ENCODE results near the gene MTA3.
"Not testable (repeated sequence)": the region's sequence is repeated elsewhere in the genome, so short reads cannot be mapped to it uniquely, and the experiment has no call there.

MTA3 gene

GRCh38 chr2:42613281-42614064, 45.0 kb downstream of the MTA3 start:
- no peak for DNase-seq

- no peak for DNase-seq
Observed at GRCh38 chr2:42614838-42615237, 46.4 kb downstream of the MTA3 start.

- no peak for DNase-seq
Observed at GRCh38 chr2:42618116-42618515, 49.7 kb downstream of the MTA3 start.

GRCh38 chr2:42618972-42619371, 50.5 kb downstream of the MTA3 start:
- no peak for DNase-seq

- not testable (repeated sequence) for DNase-seq
Observed at GRCh38 chr2:42621626-42622025, 53.2 kb downstream of the MTA3 start.

GRCh38 chr2:42622943-42623676, 54.7 kb downstream of the MTA3 start:
- DNase-seq: no peak

GRCh38 chr2:42624047-42624446, 55.6 kb downstream of the MTA3 start:
- DNase-seq: no peak

GRCh38 chr2:42628024-42628423, 59.6 kb downstream of the MTA3 start:
- not testable (repeated sequence) for DNase-seq

GRCh38 chr2:42636934-42637333, 68.5 kb downstream of the MTA3 start:
- no peak for DNase-seq

GRCh38 chr2:42638080-42638784, 69.8 kb downstream of the MTA3 start:
- DNase-seq: no peak

- DNase-seq: no peak
Observed at GRCh38 chr2:42639340-42640077, 71.1 kb downstream of the MTA3 start.

- DNase-seq: no peak
Observed at GRCh38 chr2:42640261-42640660, 71.8 kb downstream of the MTA3 start.

- DNase-seq: not testable (repeated sequence)
Observed at GRCh38 chr2:42642371-42642770, 73.9 kb downstream of the MTA3 start.

GRCh38 chr2:42645551-42645950, 77.1 kb downstream of the MTA3 start:
- no peak for DNase-seq

GRCh38 chr2:42648796-42649195, 80.4 kb downstream of the MTA3 start:
- no peak for DNase-seq

- no peak for DNase-seq
Observed at GRCh38 chr2:42651057-42651456, 82.6 kb downstream of the MTA3 start.

GRCh38 chr2:42652086-42652485, 83.7 kb downstream of the MTA3 start:
- DNase-seq: peak; percentile 28

- DNase-seq: no peak
Observed at GRCh38 chr2:42653039-42653438, 84.6 kb downstream of the MTA3 start.

- no peak for DNase-seq
Observed at GRCh38 chr2:42653908-42654445, 85.5 kb downstream of the MTA3 start.

GRCh38 chr2:42658306-42658705, 89.9 kb downstream of the MTA3 start:
- no peak for DNase-seq

GRCh38 chr2:42659609-42660008, 91.2 kb downstream of the MTA3 start:
- DNase-seq: no peak

GRCh38 chr2:42663106-42663780, 94.8 kb downstream of the MTA3 start:
- peak; percentile 57 for DNase-seq
